DOHH2 (cell line): ENCODE measurements around the gene PRKCH.

ENCODE experiments used
- H3F3A ChIP-seq: fragments of 200-600 bp; sonication (generic), shearing (Covaris generic); 2 replicates; pipeline ENCODE4 v1.6.0; 2016; ENCODE audit warnings: antibody characterized with exemption, mild to moderate bottlenecking; ENCODE audit not compliant: control insufficient read depth, insufficient read depth
- H3K27ac ChIP-seq: fragments of 200-600 bp; sonication (generic); 2 replicates; pipeline ENCODE4 v1.5.1; 2014; ENCODE audit warnings: low read depth, mild to moderate bottlenecking, low read length, moderate library complexity
- H3K27me3 ChIP-seq: fragments of 200-600 bp; sonication (generic); 2 replicates; pipeline ENCODE4 v1.6.1; 2014; ENCODE audit warnings: mild to moderate bottlenecking, low read length, mixed read lengths; ENCODE audit not compliant: control insufficient read depth
- H3K36me3 ChIP-seq: fragments of 200-600 bp; sonication (generic); 2 replicates; pipeline ENCODE4 v1.6.1; 2014; ENCODE audit warnings: mild to moderate bottlenecking, low read length, moderate library complexity, mixed read lengths; ENCODE audit not compliant: control insufficient read depth
- H3K4me1 ChIP-seq: fragments of 200-600 bp; sonication (generic); 2 replicates; pipeline ENCODE4 v1.6.1; 2014; ENCODE audit warnings: mild to moderate bottlenecking, low read length, mixed read lengths; ENCODE audit not compliant: control insufficient read depth
- H3K4me2 ChIP-seq: fragments of 200-600 bp; sonication (generic); 2 replicates; pipeline ENCODE4 v1.6.0; 2014; ENCODE audit warnings: mild to moderate bottlenecking, low read length, moderate library complexity
- H3K4me3 ChIP-seq: fragments of 200-600 bp; sonication (generic); 2 replicates; pipeline ENCODE4 v1.5.1; 2014; ENCODE audit warnings: mild to moderate bottlenecking, low read length, mixed read lengths
- H3K79me2 ChIP-seq: fragments of 200-600 bp; sonication (generic); 2 replicates; pipeline ENCODE4 v1.6.1; 2014; ENCODE audit warnings: mild to moderate bottlenecking, low read length, mixed read lengths; ENCODE audit not compliant: control insufficient read depth
- H3K9me2 ChIP-seq: fragments of 200-600 bp; sonication (generic); replicated peaks from 2 replicates; pipeline ENCODE4 v1.6.1; 2014; ENCODE audit warnings: mild to moderate bottlenecking, low read length, mixed read lengths; ENCODE audit not compliant: control insufficient read depth
- H3K9me3 ChIP-seq: fragments of 200-600 bp; sonication (generic); 2 replicates; pipeline ENCODE4 v1.6.1; 2014; ENCODE audit warnings: antibody characterized with exemption, low read length, mixed read lengths; ENCODE audit not compliant: control insufficient read depth, insufficient read depth
- H4K20me1 ChIP-seq: fragments of 200-600 bp; sonication (generic); 2 replicates; pipeline ENCODE4 v1.6.0; 2014; ENCODE audit warnings: low read depth, mild to moderate bottlenecking, antibody characterized with exemption, low read length, moderate library complexity; ENCODE audit not compliant: control insufficient read depth, insufficient read depth
- EZH2phosphoT487 ChIP-seq: fragments of 200-600 bp; sonication (generic); IDR thresholded peaks from 2 replicates; pipeline ENCODE4 v1.6.1; 2017; ENCODE audit warnings: borderline replicate concordance, mild to moderate bottlenecking, antibody characterized with exemption, low read length, moderate library complexity, mixed read lengths
- TF ChIP-seq, protein P1 (sequence below): fragments of 200-600 bp; sonication (generic); IDR thresholded peaks from one replicate; pipeline ENCODE4 v1.5.1; 2014; ENCODE audit warnings: antibody characterized with exemption, mild to moderate bottlenecking, low read depth, low read length; ENCODE audit not compliant: poor library complexity, severe bottlenecking

PRKCH gene

DNA sequence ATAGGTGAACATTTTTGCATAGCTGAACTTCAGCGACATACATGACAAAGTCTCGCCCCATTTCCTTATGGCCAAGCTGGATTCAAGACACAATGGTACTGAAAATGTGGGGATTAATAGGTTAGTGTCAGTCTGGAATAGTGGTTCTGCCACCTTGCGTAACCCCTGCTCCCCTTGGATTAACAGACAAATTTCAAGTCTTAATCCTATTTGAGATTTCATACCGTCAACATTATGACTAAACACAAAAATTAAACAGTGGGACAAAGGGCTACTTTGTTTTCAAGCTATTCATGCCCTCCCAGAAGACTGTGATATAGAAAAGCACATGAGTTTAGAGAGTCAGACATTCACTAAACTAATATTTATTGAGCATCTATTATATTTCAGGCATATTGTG, 235.1 kb downstream of the PRKCH start:
- H4K20me1 ChIP-seq: no peaks in the 10 kb centered on the region
- H3K4me3 ChIP-seq: no peak overlapping the region
- no peak overlapping the region for H3K4me2 ChIP-seq
- no peaks in the 10 kb centered on the region for H3K79me2 ChIP-seq
- peaks cover 7% of the 10 kb centered on the region; the same call in 1 of the 2 replicates for H3K36me3 ChIP-seq
- no peaks in the 10 kb centered on the region for H3K9me3 ChIP-seq
- peaks cover 59% of the 10 kb centered on the region for H3K4me1 ChIP-seq
- no peaks in the 10 kb centered on the region for H3K27me3 ChIP-seq
- TF ChIP-seq EZH2phosphoT487: no peak
- TF ChIP-seq, protein P1, sequence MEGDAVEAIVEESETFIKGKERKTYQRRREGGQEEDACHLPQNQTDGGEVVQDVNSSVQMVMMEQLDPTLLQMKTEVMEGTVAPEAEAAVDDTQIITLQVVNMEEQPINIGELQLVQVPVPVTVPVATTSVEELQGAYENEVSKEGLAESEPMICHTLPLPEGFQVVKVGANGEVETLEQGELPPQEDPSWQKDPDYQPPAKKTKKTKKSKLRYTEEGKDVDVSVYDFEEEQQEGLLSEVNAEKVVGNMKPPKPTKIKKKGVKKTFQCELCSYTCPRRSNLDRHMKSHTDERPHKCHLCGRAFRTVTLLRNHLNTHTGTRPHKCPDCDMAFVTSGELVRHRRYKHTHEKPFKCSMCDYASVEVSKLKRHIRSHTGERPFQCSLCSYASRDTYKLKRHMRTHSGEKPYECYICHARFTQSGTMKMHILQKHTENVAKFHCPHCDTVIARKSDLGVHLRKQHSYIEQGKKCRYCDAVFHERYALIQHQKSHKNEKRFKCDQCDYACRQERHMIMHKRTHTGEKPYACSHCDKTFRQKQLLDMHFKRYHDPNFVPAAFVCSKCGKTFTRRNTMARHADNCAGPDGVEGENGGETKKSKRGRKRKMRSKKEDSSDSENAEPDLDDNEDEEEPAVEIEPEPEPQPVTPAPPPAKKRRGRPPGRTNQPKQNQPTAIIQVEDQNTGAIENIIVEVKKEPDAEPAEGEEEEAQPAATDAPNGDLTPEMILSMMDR: no peak
- H3K27ac ChIP-seq: no peak overlapping the region
- peaks cover 5% of the 10 kb centered on the region for H3F3A ChIP-seq
- no peaks in the 10 kb centered on the region for H3K9me2 ChIP-seq

- Histone ChIP-seq H3K9me2 (no peaks in the 10 kb centered on the region), H3K27ac (no peak overlapping the region), H3F3A (peaks cover 4% of the 10 kb centered on the region), H4K20me1 (no peaks in the 10 kb centered on the region), H3K9me3 (no peaks in the 10 kb centered on the region), H3K79me2 (no peaks in the 10 kb centered on the region), H3K27me3 (no peaks in the 10 kb centered on the region), H3K4me3 (no peak overlapping the region), H3K4me1 (peaks cover 59% of the 10 kb centered on the region), H3K4me2 (no peak overlapping the region), H3K36me3 (peaks cover 4% of the 10 kb centered on the region; the same call in 1 of the 2 replicates)
- TF ChIP-seq, protein P1: no peak
- no peak for TF ChIP-seq EZH2phosphoT487
Measured at GRCh38 chr14:61557262-61557661, 235.9 kb downstream of the PRKCH start.

GRCh38 chr14:61557854-61558253, 236.5 kb downstream of the PRKCH start:
- Histone ChIP-seq H3K9me3 (no peaks in the 10 kb centered on the region), H3F3A (no peaks in the 10 kb centered on the region), H3K4me3 (no peak overlapping the region), H4K20me1 (no peaks in the 10 kb centered on the region), H3K4me1 (peaks cover 59% of the 10 kb centered on the region), H3K36me3 (no peaks in the 10 kb centered on the region), H3K27me3 (no peaks in the 10 kb centered on the region), H3K9me2 (no peaks in the 10 kb centered on the region), H3K79me2 (no peaks in the 10 kb centered on the region), H3K4me2 (no peak overlapping the region), H3K27ac (no peak overlapping the region)
- no peak for TF ChIP-seq EZH2phosphoT487
- TF ChIP-seq, protein P1: no peak
